ENCODE results near the gene SCRN1.

DNA sequence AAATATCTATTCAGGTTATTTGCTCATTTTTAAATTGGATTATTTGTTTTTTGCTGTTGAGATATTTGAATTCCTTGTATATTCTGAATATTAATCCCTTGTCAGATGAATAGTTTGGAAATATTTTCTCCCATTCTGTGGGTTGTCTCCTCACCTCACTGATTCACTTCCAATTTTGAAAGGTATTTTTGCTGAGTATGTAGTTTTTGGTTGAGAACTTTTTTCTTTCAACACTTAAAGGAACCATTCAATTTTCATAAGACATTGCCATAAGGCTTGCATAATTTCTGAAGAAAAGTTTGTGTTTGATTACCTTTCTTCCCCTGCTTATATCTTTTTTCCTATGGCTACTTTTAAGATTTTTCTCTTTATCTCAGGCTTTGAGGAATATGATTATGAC lies 8.9 kb upstream of the SCRN1 start:
- TF ChIP-seq, protein P1, sequence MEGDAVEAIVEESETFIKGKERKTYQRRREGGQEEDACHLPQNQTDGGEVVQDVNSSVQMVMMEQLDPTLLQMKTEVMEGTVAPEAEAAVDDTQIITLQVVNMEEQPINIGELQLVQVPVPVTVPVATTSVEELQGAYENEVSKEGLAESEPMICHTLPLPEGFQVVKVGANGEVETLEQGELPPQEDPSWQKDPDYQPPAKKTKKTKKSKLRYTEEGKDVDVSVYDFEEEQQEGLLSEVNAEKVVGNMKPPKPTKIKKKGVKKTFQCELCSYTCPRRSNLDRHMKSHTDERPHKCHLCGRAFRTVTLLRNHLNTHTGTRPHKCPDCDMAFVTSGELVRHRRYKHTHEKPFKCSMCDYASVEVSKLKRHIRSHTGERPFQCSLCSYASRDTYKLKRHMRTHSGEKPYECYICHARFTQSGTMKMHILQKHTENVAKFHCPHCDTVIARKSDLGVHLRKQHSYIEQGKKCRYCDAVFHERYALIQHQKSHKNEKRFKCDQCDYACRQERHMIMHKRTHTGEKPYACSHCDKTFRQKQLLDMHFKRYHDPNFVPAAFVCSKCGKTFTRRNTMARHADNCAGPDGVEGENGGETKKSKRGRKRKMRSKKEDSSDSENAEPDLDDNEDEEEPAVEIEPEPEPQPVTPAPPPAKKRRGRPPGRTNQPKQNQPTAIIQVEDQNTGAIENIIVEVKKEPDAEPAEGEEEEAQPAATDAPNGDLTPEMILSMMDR (conservative IDR thresholded peaks at IDR 0.05; ENCODE audit: low read depth in 2 of 2): no peak
- TF ChIP-seq EZH2 (IDR thresholded peaks at IDR 0.05; ENCODE audit: low read depth, unreplicated experiment) (no peak), POLR2AphosphoS5 (IDR thresholded peaks at IDR 0.05; ENCODE audit: low read depth) (no peak), EZH2phosphoT487 (IDR thresholded peaks at IDR 0.05; ENCODE audit: unreplicated experiment) (no peak), NANOG (IDR thresholded peaks at IDR 0.05; ENCODE audit: borderline replicate concordance) (no peak), ZNF114 (CRISPR knock-in tag; IDR thresholded peaks at IDR 0.05) (no peak), CREB1 (CRISPR knock-in tag; IDR thresholded peaks at IDR 0.05; ENCODE audit: low read depth) (no peak)
- TF ChIP-seq, protein P2, sequence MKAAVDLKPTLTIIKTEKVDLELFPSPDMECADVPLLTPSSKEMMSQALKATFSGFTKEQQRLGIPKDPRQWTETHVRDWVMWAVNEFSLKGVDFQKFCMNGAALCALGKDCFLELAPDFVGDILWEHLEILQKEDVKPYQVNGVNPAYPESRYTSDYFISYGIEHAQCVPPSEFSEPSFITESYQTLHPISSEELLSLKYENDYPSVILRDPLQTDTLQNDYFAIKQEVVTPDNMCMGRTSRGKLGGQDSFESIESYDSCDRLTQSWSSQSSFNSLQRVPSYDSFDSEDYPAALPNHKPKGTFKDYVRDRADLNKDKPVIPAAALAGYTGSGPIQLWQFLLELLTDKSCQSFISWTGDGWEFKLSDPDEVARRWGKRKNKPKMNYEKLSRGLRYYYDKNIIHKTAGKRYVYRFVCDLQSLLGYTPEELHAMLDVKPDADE (IDR thresholded peaks at IDR 0.05): no peak
- TF ChIP-seq, protein P3, sequence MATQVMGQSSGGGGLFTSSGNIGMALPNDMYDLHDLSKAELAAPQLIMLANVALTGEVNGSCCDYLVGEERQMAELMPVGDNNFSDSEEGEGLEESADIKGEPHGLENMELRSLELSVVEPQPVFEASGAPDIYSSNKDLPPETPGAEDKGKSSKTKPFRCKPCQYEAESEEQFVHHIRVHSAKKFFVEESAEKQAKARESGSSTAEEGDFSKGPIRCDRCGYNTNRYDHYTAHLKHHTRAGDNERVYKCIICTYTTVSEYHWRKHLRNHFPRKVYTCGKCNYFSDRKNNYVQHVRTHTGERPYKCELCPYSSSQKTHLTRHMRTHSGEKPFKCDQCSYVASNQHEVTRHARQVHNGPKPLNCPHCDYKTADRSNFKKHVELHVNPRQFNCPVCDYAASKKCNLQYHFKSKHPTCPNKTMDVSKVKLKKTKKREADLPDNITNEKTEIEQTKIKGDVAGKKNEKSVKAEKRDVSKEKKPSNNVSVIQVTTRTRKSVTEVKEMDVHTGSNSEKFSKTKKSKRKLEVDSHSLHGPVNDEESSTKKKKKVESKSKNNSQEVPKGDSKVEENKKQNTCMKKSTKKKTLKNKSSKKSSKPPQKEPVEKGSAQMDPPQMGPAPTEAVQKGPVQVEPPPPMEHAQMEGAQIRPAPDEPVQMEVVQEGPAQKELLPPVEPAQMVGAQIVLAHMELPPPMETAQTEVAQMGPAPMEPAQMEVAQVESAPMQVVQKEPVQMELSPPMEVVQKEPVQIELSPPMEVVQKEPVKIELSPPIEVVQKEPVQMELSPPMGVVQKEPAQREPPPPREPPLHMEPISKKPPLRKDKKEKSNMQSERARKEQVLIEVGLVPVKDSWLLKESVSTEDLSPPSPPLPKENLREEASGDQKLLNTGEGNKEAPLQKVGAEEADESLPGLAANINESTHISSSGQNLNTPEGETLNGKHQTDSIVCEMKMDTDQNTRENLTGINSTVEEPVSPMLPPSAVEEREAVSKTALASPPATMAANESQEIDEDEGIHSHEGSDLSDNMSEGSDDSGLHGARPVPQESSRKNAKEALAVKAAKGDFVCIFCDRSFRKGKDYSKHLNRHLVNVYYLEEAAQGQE (IDR thresholded peaks at IDR 0.05; ENCODE audit: unreplicated experiment): no peak

All from GM23338 (cell line).